ENCODE results near the gene PARN.

The PARN gene

DNA sequence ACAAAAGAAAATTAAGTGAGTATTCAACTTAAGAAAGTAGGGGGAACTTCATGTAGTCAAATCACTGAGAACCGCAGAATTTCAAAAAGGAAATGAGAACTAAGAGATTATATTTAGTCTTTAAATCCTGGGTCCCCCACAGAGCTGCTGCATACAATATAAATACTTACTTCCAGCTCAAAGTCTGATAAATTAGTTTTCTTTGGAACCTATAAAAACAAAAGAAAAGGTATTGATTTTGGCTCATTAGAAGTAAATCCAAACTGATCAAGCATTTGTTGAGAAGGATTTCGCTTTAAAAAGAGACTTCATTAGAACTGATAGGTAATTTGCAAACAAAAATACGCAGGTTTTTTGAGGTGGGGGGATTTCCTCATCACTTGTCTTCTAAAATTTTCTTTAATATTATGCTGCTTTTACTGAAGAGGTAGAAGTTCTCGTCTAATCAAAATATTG is 21.9 kb downstream of the PARN start:
- ATAC-seq, result no peak
- TF ChIP-seq TOX (CRISPR knock-in tag; IDR thresholded peaks at IDR 0.05; ENCODE audit: borderline replicate concordance) (no peak), TSHZ2 (CRISPR knock-in tag; IDR thresholded peaks at IDR 0.05) (no peak), PPARA (CRISPR knock-in tag; IDR thresholded peaks at IDR 0.05; ENCODE audit: borderline replicate concordance) (no peak), CSRNP3 (CRISPR knock-in tag; IDR thresholded peaks at IDR 0.05) (no peak), GLIS3 (CRISPR knock-in tag; IDR thresholded peaks at IDR 0.05) (no peak), ZFP30 (CRISPR knock-in tag; IDR thresholded peaks at IDR 0.05) (no peak), ZNF8 (CRISPR knock-in tag; IDR thresholded peaks at IDR 0.05) (no peak), CREB5 (CRISPR knock-in tag; IDR thresholded peaks at IDR 0.05; ENCODE audit: low read depth) (no peak), ARNTL (CRISPR knock-in tag; IDR thresholded peaks at IDR 0.05; ENCODE audit: borderline replicate concordance, low read depth) (no peak), ZC3H10 (CRISPR knock-in tag; IDR thresholded peaks at IDR 0.05) (no peak), OSR1 (CRISPR knock-in tag; IDR thresholded peaks at IDR 0.05) (no peak), ISL1 (CRISPR knock-in tag; IDR thresholded peaks at IDR 0.05) (no peak), ZNF70 (CRISPR knock-in tag; IDR thresholded peaks at IDR 0.05) (no peak), RARB (CRISPR knock-in tag; IDR thresholded peaks at IDR 0.05) (no peak)
- TF ChIP-seq, protein P1, sequence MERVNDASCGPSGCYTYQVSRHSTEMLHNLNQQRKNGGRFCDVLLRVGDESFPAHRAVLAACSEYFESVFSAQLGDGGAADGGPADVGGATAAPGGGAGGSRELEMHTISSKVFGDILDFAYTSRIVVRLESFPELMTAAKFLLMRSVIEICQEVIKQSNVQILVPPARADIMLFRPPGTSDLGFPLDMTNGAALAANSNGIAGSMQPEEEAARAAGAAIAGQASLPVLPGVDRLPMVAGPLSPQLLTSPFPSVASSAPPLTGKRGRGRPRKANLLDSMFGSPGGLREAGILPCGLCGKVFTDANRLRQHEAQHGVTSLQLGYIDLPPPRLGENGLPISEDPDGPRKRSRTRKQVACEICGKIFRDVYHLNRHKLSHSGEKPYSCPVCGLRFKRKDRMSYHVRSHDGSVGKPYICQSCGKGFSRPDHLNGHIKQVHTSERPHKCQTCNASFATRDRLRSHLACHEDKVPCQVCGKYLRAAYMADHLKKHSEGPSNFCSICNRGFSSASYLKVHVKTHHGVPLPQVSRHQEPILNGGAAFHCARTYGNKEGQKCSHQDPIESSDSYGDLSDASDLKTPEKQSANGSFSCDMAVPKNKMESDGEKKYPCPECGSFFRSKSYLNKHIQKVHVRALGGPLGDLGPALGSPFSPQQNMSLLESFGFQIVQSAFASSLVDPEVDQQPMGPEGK (CRISPR knock-in tag; IDR thresholded peaks at IDR 0.05; ENCODE audit: borderline replicate concordance), result no peak

DNA sequence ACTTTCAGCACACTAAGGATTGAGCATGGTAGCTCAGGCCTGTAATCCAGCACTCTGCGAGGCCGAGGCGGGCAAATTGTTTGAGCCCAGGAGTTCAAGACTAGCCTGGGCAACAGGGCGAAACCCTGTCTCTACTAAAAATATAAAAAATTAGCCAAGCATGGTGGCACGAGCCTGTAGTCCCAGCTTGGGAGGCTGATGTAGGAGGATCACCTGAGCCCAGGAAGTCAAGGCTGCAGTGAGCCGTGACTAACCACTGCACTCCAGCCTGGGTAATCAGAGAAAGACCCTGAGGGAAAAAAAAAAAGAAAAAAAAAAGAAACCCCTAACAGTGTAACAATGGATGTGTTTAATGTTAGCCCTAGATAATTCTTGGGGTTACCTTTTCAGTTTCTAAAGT is 24.0 kb downstream of the PARN start:
- ATAC-seq, result no peak
- TF ChIP-seq RARB (CRISPR knock-in tag; IDR thresholded peaks at IDR 0.05) (no peak), PPARA (CRISPR knock-in tag; IDR thresholded peaks at IDR 0.05; ENCODE audit: borderline replicate concordance) (no peak), CSDC2 (CRISPR knock-in tag; IDR thresholded peaks at IDR 0.05) (no peak), ARNTL (CRISPR knock-in tag; IDR thresholded peaks at IDR 0.05; ENCODE audit: borderline replicate concordance, low read depth) (no peak), TCF4 (CRISPR knock-in tag; IDR thresholded peaks at IDR 0.05; ENCODE audit: borderline replicate concordance) (no peak), ZFP3 (CRISPR knock-in tag; IDR thresholded peaks at IDR 0.05) (no peak), ISL1 (CRISPR knock-in tag; IDR thresholded peaks at IDR 0.05) (no peak), TSHZ2 (CRISPR knock-in tag; IDR thresholded peaks at IDR 0.05) (no peak), CSRNP3 (CRISPR knock-in tag; IDR thresholded peaks at IDR 0.05) (no peak), ESRRG (CRISPR knock-in tag; IDR thresholded peaks at IDR 0.05) (no peak), GLIS3 (CRISPR knock-in tag; IDR thresholded peaks at IDR 0.05) (no peak), ZFP30 (CRISPR knock-in tag; IDR thresholded peaks at IDR 0.05) (no peak), BACH2 (CRISPR knock-in tag; IDR thresholded peaks at IDR 0.05; ENCODE audit: borderline replicate concordance) (no peak), POU6F1 (CRISPR knock-in tag; IDR thresholded peaks at IDR 0.05; ENCODE audit: borderline replicate concordance, low read depth) (no peak)
- TF ChIP-seq, protein P1 (CRISPR knock-in tag; IDR thresholded peaks at IDR 0.05; ENCODE audit: borderline replicate concordance), result no peak

Measured in SK-N-SH treated with all-trans-retinoic acid at 6 μM for 48 hours (cell line).